H9 (cell line): ENCODE measurements around the gene CCDC30. TPM values are rescaled to one million over a fixed set of nuclear protein-coding genes. Genes with fewer than 3 reads are reported as not detected.

Source experiments
- DNase-seq: peaks from one replicate; pipeline ENCODE4 v3.0.0-alpha.2; 2017
- H2AFZ ChIP-seq: one replicate; pipeline ENCODE4 v1.6.1; 2013; ENCODE audit warnings: mild to moderate bottlenecking, low read length, control low read depth, moderate library complexity
- H2AK5ac ChIP-seq: 2 replicates; pipeline ENCODE4 v1.6.1; 2013; ENCODE audit warnings: low read length, control low read depth, mixed read lengths; ENCODE audit not compliant: insufficient read length
- H2BK120ac ChIP-seq: one replicate; pipeline ENCODE4 v1.6.1; 2013; ENCODE audit warnings: low read depth, mild to moderate bottlenecking, low read length, control low read depth, inconsistent platforms; ENCODE audit not compliant: poor library complexity, severe bottlenecking
- H2BK12ac ChIP-seq: 2 replicates; pipeline ENCODE4 v1.6.1; 2013; ENCODE audit warnings: low read length, control low read depth, mixed read lengths, low read depth; ENCODE audit not compliant: insufficient read length
- H2BK15ac ChIP-seq: 2 replicates; pipeline ENCODE4 v1.6.1; 2013; ENCODE audit warnings: low read depth, low read length, control low read depth
- H2BK20ac ChIP-seq: one replicate; pipeline ENCODE4 v1.6.1; 2013; ENCODE audit warnings: low read depth, mild to moderate bottlenecking, low read length, control low read depth, inconsistent platforms; ENCODE audit not compliant: poor library complexity, severe bottlenecking
- H2BK5ac ChIP-seq: 2 replicates; pipeline ENCODE4 v1.6.1; 2013; ENCODE audit warnings: low read length, control low read depth, mixed read lengths; ENCODE audit not compliant: insufficient read length
- H3K14ac ChIP-seq: 2 replicates; pipeline ENCODE4 v1.6.1; 2013; ENCODE audit warnings: low read length, control low read depth; ENCODE audit not compliant: insufficient read depth
- H3K18ac ChIP-seq: 2 replicates; pipeline ENCODE4 v1.6.1; 2013; ENCODE audit warnings: low read depth, mild to moderate bottlenecking, mixed read lengths, low read length, control low read depth; ENCODE audit not compliant: insufficient read length
- H3K23ac ChIP-seq: 2 replicates; pipeline ENCODE4 v1.6.1; 2013; ENCODE audit warnings: low read length, control low read depth, mixed read lengths, low read depth; ENCODE audit not compliant: insufficient read length
- H3K23me2 ChIP-seq: 2 replicates; pipeline ENCODE4 v1.6.1; 2013; ENCODE audit warnings: low read depth, mild to moderate bottlenecking, mixed read lengths, low read length, control low read depth; ENCODE audit not compliant: insufficient read length, poor library complexity, severe bottlenecking
- H3K27ac ChIP-seq: 2 replicates; pipeline ENCODE4 v1.5.1; 2013; ENCODE audit warnings: low read length, control low read depth, mixed read lengths, low read depth; ENCODE audit not compliant: insufficient read length
- H3K27me3 ChIP-seq: 2 replicates; pipeline ENCODE4 v1.6.1; 2013; ENCODE audit warnings: low read length, control low read depth, inconsistent platforms; ENCODE audit not compliant: insufficient read depth
- H3K4ac ChIP-seq: 2 replicates; pipeline ENCODE4 v1.6.1; 2013; ENCODE audit warnings: low read depth, mild to moderate bottlenecking, control low read depth, inconsistent platforms, low read length, moderate library complexity
- H3K4me1 ChIP-seq: 2 replicates; pipeline ENCODE4 v1.6.1; 2013; ENCODE audit warnings: low read length, control low read depth, inconsistent platforms; ENCODE audit not compliant: insufficient read depth
- H3K4me2 ChIP-seq: 2 replicates; pipeline ENCODE4 v1.6.1; 2013; ENCODE audit warnings: low read length, control low read depth, mixed read lengths; ENCODE audit not compliant: insufficient read length, insufficient read depth
- H3K56ac ChIP-seq: 2 replicates; pipeline ENCODE4 v1.6.1; 2013; ENCODE audit warnings: low read depth, mild to moderate bottlenecking, mixed read lengths, low read length, control low read depth; ENCODE audit not compliant: insufficient read length
- H3K79me1 ChIP-seq: 2 replicates; pipeline ENCODE4 v1.6.1; 2013; ENCODE audit warnings: low read depth, mild to moderate bottlenecking, moderate library complexity, low read length, control low read depth, inconsistent platforms; ENCODE audit not compliant: insufficient read depth, poor library complexity, severe bottlenecking
- H3K79me2 ChIP-seq: 2 replicates; pipeline ENCODE4 v1.6.1; 2013; ENCODE audit warnings: low read length, control low read depth, inconsistent platforms; ENCODE audit not compliant: insufficient read depth
- H3K9ac ChIP-seq: 2 replicates; pipeline ENCODE4 v1.6.1; 2013; ENCODE audit warnings: low read length, control low read depth, mixed read lengths; ENCODE audit not compliant: insufficient read length; ENCODE audit errors: extremely low read depth
- H3K9me3 ChIP-seq: one replicate; pipeline ENCODE4 v1.6.1; 2013; ENCODE audit warnings: low read depth, low read length, inconsistent platforms; ENCODE audit not compliant: control insufficient read depth
- H3T11ph ChIP-seq: one replicate; pipeline ENCODE4 v1.6.1; 2013; ENCODE audit warnings: mild to moderate bottlenecking, low read length, control low read depth, inconsistent platforms
- H4K20me1 ChIP-seq: one replicate; pipeline ENCODE4 v1.6.1; 2013; ENCODE audit not compliant: control insufficient read depth, insufficient read length, insufficient read depth
- H4K5ac ChIP-seq: 2 replicates; pipeline ENCODE4 v1.6.1; 2013; ENCODE audit warnings: low read depth, mild to moderate bottlenecking, mixed read lengths, low read length, control low read depth; ENCODE audit not compliant: insufficient read length
- H4K8ac ChIP-seq: replicated peaks from 2 replicates; pipeline ENCODE4 v1.6.1; 2013; ENCODE audit warnings: low read length, control low read depth, mixed read lengths, low read depth; ENCODE audit not compliant: insufficient read length
- H4K91ac ChIP-seq: 2 replicates; pipeline ENCODE4 v1.6.1; 2013; ENCODE audit warnings: low read depth, mild to moderate bottlenecking, moderate library complexity, mixed read lengths, low read length, control low read depth; ENCODE audit not compliant: insufficient read length
- H3K27ac Mint-ChIP-seq, 3 experiments: 2 replicates in 2 of 3; 3 replicates in 1 of 3; pipeline ENCODE4 v1.8.0; 2020 to 2021; ENCODE audit warnings: mixed read lengths in 3 of 3, mild to moderate bottlenecking in 1 of 3, moderate library complexity in 1 of 3
- H3K27me3 Mint-ChIP-seq: 2 replicates; pipeline ENCODE4 v1.8.0; 2021; ENCODE audit warnings: low read depth, mild to moderate bottlenecking, moderate library complexity, mixed read lengths
- H3K36me3 Mint-ChIP-seq, 3 experiments: 2 replicates in 2 of 3; 3 replicates in 1 of 3; pipeline ENCODE4 v1.8.0; 2020 to 2021; ENCODE audit warnings: low read depth in 3 of 3, mixed read lengths in 3 of 3; ENCODE audit not compliant: insufficient read depth in 1 of 3
- H3K4me1 Mint-ChIP-seq, 2 experiments: 2 replicates each; pipeline ENCODE4 v1.8.0; 2020; ENCODE audit warnings: mixed read lengths in 2 of 2
- H3K4me3 Mint-ChIP-seq, 2 experiments: 2 replicates in 1 of 2; 3 replicates in 1 of 2; pipeline ENCODE4 v1.8.0; 2020 to 2021; ENCODE audit warnings: mild to moderate bottlenecking in 2 of 2, mixed read lengths in 2 of 2, moderate library complexity in 1 of 2
- H3K9me3 Mint-ChIP-seq, 2 experiments: 2 replicates in 1 of 2; 3 replicates in 1 of 2; pipeline ENCODE4 v1.8.0; 2020; ENCODE audit warnings: mild to moderate bottlenecking in 2 of 2, mixed read lengths in 2 of 2, moderate library complexity in 1 of 2
- WGBS: extraction: QIAGEN DNeasy Blood & Tissue Kit; methylation state at CpG from one replicate; pipeline ENCODE4 v1.1.7; 2013; ENCODE audit warnings: missing lambda C conversion rate, low lambda C conversion rate, mixed read lengths; ENCODE audit not compliant: insufficient read length; ENCODE audit errors: extremely low coverage; 5-methylcytosine and 5-hydroxymethylcytosine counted together
- total RNA-seq: library from RNA; stranded (reverse); gene quantifications from 2 replicates; pipeline ENCODE4 v1.2.1, GENCODE V29; 2021
- TF ChIP-seq, protein P1 (sequence below): fragments of 200-600 bp; sonication (generic); conservative IDR thresholded peaks from 3 replicates; pipeline ENCODE4 v1.8.0; 2021; ENCODE audit warnings: antibody characterized with exemption, mild to moderate bottlenecking

Gene CCDC30
- total RNA-seq, 1 experiment from 2014 or later: 1.8 TPM

DNA sequence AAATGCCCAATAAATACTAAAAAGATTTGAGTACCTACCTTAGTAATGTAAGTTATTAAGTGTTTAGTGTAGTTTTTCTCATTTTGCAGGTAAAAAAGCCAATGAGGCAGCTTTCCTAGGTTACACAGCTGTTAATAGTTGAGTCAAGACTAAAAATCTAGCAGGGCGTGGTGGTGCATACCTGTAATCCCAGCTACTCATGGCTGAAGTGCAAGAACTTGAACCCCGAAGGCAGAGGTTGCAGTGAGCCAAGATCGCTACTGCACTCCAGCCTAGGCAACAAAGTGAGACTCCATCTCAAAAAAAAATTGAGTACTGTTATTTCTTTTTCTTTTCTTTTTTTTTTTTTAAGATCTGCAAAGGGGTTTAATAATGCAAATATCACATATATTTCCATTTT is 226.8 kb downstream of the CCDC30 start:
- no peak overlapping the region for H3K23ac ChIP-seq
- no CpG with 5 or more reads among the region's 3 CpGs for WGBS
- TF ChIP-seq, protein P1, sequence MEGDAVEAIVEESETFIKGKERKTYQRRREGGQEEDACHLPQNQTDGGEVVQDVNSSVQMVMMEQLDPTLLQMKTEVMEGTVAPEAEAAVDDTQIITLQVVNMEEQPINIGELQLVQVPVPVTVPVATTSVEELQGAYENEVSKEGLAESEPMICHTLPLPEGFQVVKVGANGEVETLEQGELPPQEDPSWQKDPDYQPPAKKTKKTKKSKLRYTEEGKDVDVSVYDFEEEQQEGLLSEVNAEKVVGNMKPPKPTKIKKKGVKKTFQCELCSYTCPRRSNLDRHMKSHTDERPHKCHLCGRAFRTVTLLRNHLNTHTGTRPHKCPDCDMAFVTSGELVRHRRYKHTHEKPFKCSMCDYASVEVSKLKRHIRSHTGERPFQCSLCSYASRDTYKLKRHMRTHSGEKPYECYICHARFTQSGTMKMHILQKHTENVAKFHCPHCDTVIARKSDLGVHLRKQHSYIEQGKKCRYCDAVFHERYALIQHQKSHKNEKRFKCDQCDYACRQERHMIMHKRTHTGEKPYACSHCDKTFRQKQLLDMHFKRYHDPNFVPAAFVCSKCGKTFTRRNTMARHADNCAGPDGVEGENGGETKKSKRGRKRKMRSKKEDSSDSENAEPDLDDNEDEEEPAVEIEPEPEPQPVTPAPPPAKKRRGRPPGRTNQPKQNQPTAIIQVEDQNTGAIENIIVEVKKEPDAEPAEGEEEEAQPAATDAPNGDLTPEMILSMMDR: no peak
- H2AFZ ChIP-seq: no peak overlapping the region
- Mint-ChIP-seq H3K27me3 (no peaks in the 10 kb centered on the region), H3K4me3 (no peak overlapping the region), H3K36me3 (peaks cover 17 to 58% (median 51%) of the 10 kb centered on the region in 3 experiments), H3K9me3 (no peaks in the 10 kb centered on the region), H3K4me1 (peaks cover 60 to 67% of the 10 kb centered on the region in 2 experiments), H3K27ac (no peak overlapping the region; a peak in 1 of 7 replicates)
- no peak overlapping the region for H3K9ac ChIP-seq
- no peaks in the 10 kb centered on the region; the same call in 1 of the 2 replicates for H3K4me1 ChIP-seq
- no peak overlapping the region for H3K4ac ChIP-seq
- H2BK15ac ChIP-seq: no peak overlapping the region
- H3K18ac ChIP-seq: no peak overlapping the region
- H3K23me2 ChIP-seq: no peaks in the 10 kb centered on the region
- no peak overlapping the region for H2BK20ac ChIP-seq
- no peak overlapping the region for H4K91ac ChIP-seq
- no peak overlapping the region for H3K27ac ChIP-seq
- no peak overlapping the region for H2BK120ac ChIP-seq
- H4K20me1 ChIP-seq: no peaks in the 10 kb centered on the region
- H3K79me1 ChIP-seq: peaks cover 4% of the 10 kb centered on the region
- no peak overlapping the region for H3K14ac ChIP-seq
- no peak overlapping the region for H2AK5ac ChIP-seq
- no peak overlapping the region for H3K56ac ChIP-seq
- H3K4me2 ChIP-seq: no peak overlapping the region
- H2BK12ac ChIP-seq: no peak overlapping the region
- H4K8ac ChIP-seq: no peak overlapping the region
- no peaks in the 10 kb centered on the region for H3K9me3 ChIP-seq
- H3K27me3 ChIP-seq: no peaks in the 10 kb centered on the region
- H3K79me2 ChIP-seq: peaks cover 84% of the 10 kb centered on the region
- no peak overlapping the region for H2BK5ac ChIP-seq
- H4K5ac ChIP-seq: no peak overlapping the region
- no peak for DNase-seq
- H3T11ph ChIP-seq: no peak overlapping the region
